K562 (cell line): ENCODE measurements around the gene MYL6B. TPM values are rescaled to one million over a fixed set of nuclear protein-coding genes. Genes with fewer than 3 reads are reported as not detected.

Source experiments
- C11orf30 ChIP-seq: fragments of 450-650 bp; IDR thresholded peaks from 2 replicates; pipeline ENCODE4 v1.6.1; 2016; ENCODE audit warnings: low read depth, mild to moderate bottlenecking
- CBFA2T2 ChIP-seq: fragments of 450-650 bp; conservative IDR thresholded peaks from 2 replicates; pipeline ENCODE4 v1.6.1; 2017; ENCODE audit warnings: mild to moderate bottlenecking
- GTF2E2 ChIP-seq: fragments of 200-800 bp; sonication (Bioruptor generic); IDR thresholded peaks from 2 replicates; pipeline ENCODE4 v1.6.1; 2016; ENCODE audit warnings: missing genetic modification characterization, missing compliant biosample characterization
- LEF1 ChIP-seq: fragments of 450-650 bp; IDR thresholded peaks from 2 replicates; pipeline ENCODE4 v1.6.1; 2016; ENCODE audit warnings: mild to moderate bottlenecking
- MAFF ChIP-seq: IDR thresholded peaks from 2 replicates; pipeline ENCODE4 v1.6.1; 2012; ENCODE audit warnings: low read length, improper control_type of control experiment
- MIER1 ChIP-seq: fragments of 450-650 bp; IDR thresholded peaks from 2 replicates; pipeline ENCODE4 v1.6.1; 2016; ENCODE audit warnings: antibody characterized with exemption, mild to moderate bottlenecking, low read depth
- NCOA1 ChIP-seq: fragments of 450-650 bp; IDR thresholded peaks from 2 replicates; pipeline ENCODE4 v1.6.1; 2016; ENCODE audit warnings: low read depth
- NR1H2 ChIP-seq: sonication (generic); formaldehyde crosslinking; IDR thresholded peaks from 2 replicates; pipeline ENCODE4 v1.4.0; 2020; ENCODE audit warnings: mild to moderate bottlenecking, missing genetic modification reagents
- NR3C1 ChIP-seq: sonication (generic); formaldehyde crosslinking; IDR thresholded peaks from 2 replicates; pipeline ENCODE4 v1.8.1; 2022; ENCODE audit warnings: missing genetic modification reagents
- POLR2G ChIP-seq: fragments of 200-400 bp; formaldehyde crosslinking; IDR thresholded peaks from 2 replicates; pipeline ENCODE4 v1.6.1; 2017; ENCODE audit warnings: low read depth, mild to moderate bottlenecking, antibody characterized with exemption, low read length, moderate library complexity
- PTTG1 ChIP-seq: fragments of 450-650 bp; IDR thresholded peaks from 2 replicates; pipeline ENCODE4 v1.6.1; 2016; ENCODE audit warnings: low read depth, mild to moderate bottlenecking, missing genetic modification characterization, missing compliant biosample characterization
- TAF15 ChIP-seq: fragments of 200-400 bp; formaldehyde crosslinking; IDR thresholded peaks from 2 replicates; pipeline ENCODE4 v1.6.1; 2017; ENCODE audit warnings: mild to moderate bottlenecking, low read depth, low read length, moderate library complexity
- ZFP1 ChIP-seq: fragments of 450-650 bp; formaldehyde crosslinking; IDR thresholded peaks from 2 replicates; pipeline ENCODE4 v1.4.0; 2020; ENCODE audit warnings: mild to moderate bottlenecking, mixed read lengths
- ZNF316 ChIP-seq: fragments of 450-650 bp; IDR thresholded peaks from 2 replicates; pipeline ENCODE4 v1.6.1; 2016
- ZNF41 ChIP-seq: fragments of 250-450 bp; sonication (Bioruptor Pico); conservative IDR thresholded peaks from 2 replicates; pipeline ENCODE4 v1.4.0; 2020; ENCODE audit warnings: mild to moderate bottlenecking
- ZNF589 ChIP-seq: fragments of 200-800 bp; sonication (Bioruptor generic); IDR thresholded peaks from 2 replicates; pipeline ENCODE4 v1.6.1; 2016; ENCODE audit warnings: low read depth, missing genetic modification characterization, missing compliant biosample characterization
- ZNF785 ChIP-seq: fragments of 250-450 bp; sonication (Bioruptor Pico); IDR thresholded peaks from 2 replicates; pipeline ENCODE4 v1.4.0; 2020; ENCODE audit warnings: mild to moderate bottlenecking
- polyA plus RNA-seq, 8 experiments: library from polyadenylated mRNA; depleted of rRNA in 4 of 8; stranded (reverse) in 5 of 8; unstranded in 3 of 8; fragments of >200 nt; fragmentation: Nextera tagmentation in 2 of 8; fragmentation: Illumina TruSeq in 1 of 8; extraction: Ambion mirVana in 2 of 8; extraction: Trizol in 1 of 8; gene quantifications; 2 replicates each; pipeline versions ENCODE4 v1.2.1 to v1.2.3, GENCODE V29; 2011 to 2014; ENCODE audit warnings: inconsistent platforms in 1 of 8, missing spikeins in 1 of 8
- total RNA-seq, 7 experiments: library from RNA; depleted of rRNA in 6 of 7; stranded (reverse); fragments of >200 nt in 6 of 7; fragmentation: Illumina TruSeq in 2 of 7; extraction: Trizol in 2 of 7; gene quantifications; 2 replicates each; pipeline versions ENCODE4 v1.2.1 to v1.2.3, GENCODE V29; 2011 to 2021; ENCODE audit warnings: low replicate concordance in 1 of 7
- TF ChIP-seq, protein P1 (sequence below), 3 experiments: fragments of 200-800 bp in 1 of 3; sonication (Bioruptor generic) in 1 of 3; sonication (generic) in 1 of 3; formaldehyde crosslinking in 1 of 3; IDR thresholded peaks; 2 replicates each; pipeline versions ENCODE4 v1.6.1 to v1.8.0; 2016 to 2022; ENCODE audit warnings: mild to moderate bottlenecking in 2 of 3, missing compliant biosample characterization in 2 of 3, missing genetic modification characterization in 2 of 3, missing genetic modification reagents in 1 of 3
- TF ChIP-seq, protein P2 (sequence below): sonication (generic); formaldehyde crosslinking; IDR thresholded peaks from 2 replicates; pipeline ENCODE4 v1.8.0; 2022; ENCODE audit warnings: mild to moderate bottlenecking, missing genetic modification reagents

MYL6B gene
- total and polyA plus RNA-seq, 9 of the 15 experiments (the other 6 are each of a cell fraction or from before 2014, with no cell fraction given): 42.8 to 77.3 (median 68.6) TPM

DNA sequence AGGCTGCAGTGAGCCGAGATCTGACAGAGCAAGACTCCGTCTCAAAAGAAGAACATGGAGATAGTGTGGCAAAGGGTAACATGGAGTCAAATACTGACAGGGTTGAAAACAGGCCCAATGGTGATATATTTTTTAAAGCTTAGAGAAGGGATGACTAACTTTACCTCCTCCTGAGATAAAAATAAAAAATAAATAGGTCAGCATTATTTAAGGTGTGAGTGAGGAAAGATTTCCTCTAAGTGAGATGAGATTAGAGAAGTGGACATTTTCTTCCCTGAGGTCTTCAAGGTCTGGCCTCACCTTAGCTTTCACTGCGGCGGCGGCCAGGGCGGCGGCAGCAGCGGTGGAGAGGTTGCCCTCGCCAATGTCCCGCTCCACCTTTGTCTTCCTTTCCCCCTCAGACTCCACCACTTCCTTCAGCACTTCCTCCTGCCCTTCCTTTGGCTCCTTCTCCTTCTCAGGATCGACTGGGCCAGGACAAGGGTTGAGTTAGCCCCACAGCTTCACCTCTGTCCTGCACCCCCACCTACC is 16.9 kb downstream of the MYL6B start (continued):
- TF ChIP-seq ZNF316: peak; percentile 92
- no peak for TF ChIP-seq CBFA2T2
- TF ChIP-seq ZNF41 (CRISPR knock-in tag): no peak
- no peak for TF ChIP-seq MIER1
- TF ChIP-seq C11orf30: peak; percentile 81
- no peak for TF ChIP-seq TAF15
- peak; percentile 66 for TF ChIP-seq MAFF
- TF ChIP-seq ZNF589 (CRISPR knock-in tag): no peak
- no peak for TF ChIP-seq NCOA1
- TF ChIP-seq GTF2E2 (tag): no peak
- TF ChIP-seq LEF1: no peak
- TF ChIP-seq PTTG1 (tag): no peak
- no peak for TF ChIP-seq NR1H2
- TF ChIP-seq ZNF785 (CRISPR knock-in tag): no peak
- peak; percentile 19; the same call in 1 of the 2 replicates for TF ChIP-seq POLR2G
- TF ChIP-seq, protein P1, sequence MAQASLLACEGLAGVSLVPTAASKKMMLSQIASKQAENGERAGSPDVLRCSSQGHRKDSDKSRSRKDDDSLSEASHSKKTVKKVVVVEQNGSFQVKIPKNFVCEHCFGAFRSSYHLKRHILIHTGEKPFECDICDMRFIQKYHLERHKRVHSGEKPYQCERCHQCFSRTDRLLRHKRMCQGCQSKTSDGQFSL (CRISPR knock-in tag; IDR thresholded peaks at IDR 0.05): no peak
- TF ChIP-seq, protein P1 (tag; IDR thresholded peaks at IDR 0.05): no peak
- TF ChIP-seq ZFP1 (CRISPR knock-in tag): no peak
- TF ChIP-seq, protein P2, sequence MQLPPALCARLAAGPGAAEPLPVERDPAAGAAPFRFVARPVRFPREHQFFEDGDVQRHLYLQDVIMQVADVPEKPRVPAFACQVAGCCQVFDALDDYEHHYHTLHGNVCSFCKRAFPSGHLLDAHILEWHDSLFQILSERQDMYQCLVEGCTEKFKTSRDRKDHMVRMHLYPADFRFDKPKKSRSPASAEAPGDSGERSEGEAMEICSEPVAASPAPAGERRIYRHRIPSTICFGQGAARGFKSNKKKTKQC (CRISPR knock-in tag): no peak
- no peak for TF ChIP-seq NR3C1 (CRISPR knock-in tag)
